ENCODE measurements around the gene CHD2.

DNA sequence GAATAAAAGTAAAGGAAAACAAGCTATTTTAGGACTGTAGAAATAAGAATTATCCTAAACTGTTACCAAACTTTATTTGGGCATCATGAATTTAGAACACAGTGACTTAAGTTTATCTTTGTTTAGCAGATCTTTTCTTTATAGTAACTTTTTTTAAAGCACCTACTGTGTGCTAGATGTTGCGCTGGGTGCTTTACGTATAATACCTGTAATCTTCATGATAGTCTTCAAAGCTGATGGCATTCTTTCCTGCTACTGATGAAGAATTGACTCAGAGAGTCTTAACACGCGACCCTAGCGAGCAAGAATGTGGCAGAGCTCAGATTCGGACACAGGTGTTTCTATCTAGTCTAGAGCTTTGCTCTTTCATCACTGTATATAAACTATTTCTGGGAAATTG lies 53.9 kb downstream of the CHD2 start:
- TF ChIP-seq POLR2AphosphoS5 (IDR thresholded peaks at IDR 0.05): no peak
- TF ChIP-seq, protein P1, sequence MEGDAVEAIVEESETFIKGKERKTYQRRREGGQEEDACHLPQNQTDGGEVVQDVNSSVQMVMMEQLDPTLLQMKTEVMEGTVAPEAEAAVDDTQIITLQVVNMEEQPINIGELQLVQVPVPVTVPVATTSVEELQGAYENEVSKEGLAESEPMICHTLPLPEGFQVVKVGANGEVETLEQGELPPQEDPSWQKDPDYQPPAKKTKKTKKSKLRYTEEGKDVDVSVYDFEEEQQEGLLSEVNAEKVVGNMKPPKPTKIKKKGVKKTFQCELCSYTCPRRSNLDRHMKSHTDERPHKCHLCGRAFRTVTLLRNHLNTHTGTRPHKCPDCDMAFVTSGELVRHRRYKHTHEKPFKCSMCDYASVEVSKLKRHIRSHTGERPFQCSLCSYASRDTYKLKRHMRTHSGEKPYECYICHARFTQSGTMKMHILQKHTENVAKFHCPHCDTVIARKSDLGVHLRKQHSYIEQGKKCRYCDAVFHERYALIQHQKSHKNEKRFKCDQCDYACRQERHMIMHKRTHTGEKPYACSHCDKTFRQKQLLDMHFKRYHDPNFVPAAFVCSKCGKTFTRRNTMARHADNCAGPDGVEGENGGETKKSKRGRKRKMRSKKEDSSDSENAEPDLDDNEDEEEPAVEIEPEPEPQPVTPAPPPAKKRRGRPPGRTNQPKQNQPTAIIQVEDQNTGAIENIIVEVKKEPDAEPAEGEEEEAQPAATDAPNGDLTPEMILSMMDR (IDR thresholded peaks at IDR 0.05): no peak
